SU-DHL-6 (cell line): ENCODE data around the gene SLC30A2.

Source experiments
- H2AFZ ChIP-seq: fragments of 200-600 bp; sonication (generic); 2 replicates; pipeline ENCODE4 v1.6.1; 2014; ENCODE audit warnings: low read depth, mild to moderate bottlenecking, moderate library complexity, mixed read lengths, antibody characterized with exemption, low read length; ENCODE audit not compliant: severe bottlenecking
- H3F3A ChIP-seq: fragments of 200-600 bp; shearing (Covaris generic); 2 replicates; pipeline ENCODE4 v1.6.0; 2016; ENCODE audit warnings: antibody characterized with exemption, mild to moderate bottlenecking; ENCODE audit not compliant: insufficient read depth
- H3K27ac ChIP-seq: fragments of 200-600 bp; sonication (generic); 2 replicates; pipeline ENCODE4 v1.5.1; 2016; ENCODE audit warnings: low read depth, mild to moderate bottlenecking, low read length, moderate library complexity, mixed read lengths
- H3K27me3 ChIP-seq: fragments of 200-600 bp; sonication (generic), shearing (Covaris generic); 2 replicates; pipeline ENCODE4 v1.6.0; 2014; ENCODE audit warnings: mild to moderate bottlenecking, low read length
- H3K36me3 ChIP-seq: fragments of 200-600 bp; sonication (generic); 2 replicates; pipeline ENCODE4 v1.6.1; 2014; ENCODE audit warnings: mild to moderate bottlenecking, low read length, mixed read lengths
- H3K4me2 ChIP-seq: fragments of 300-600, 200-600 bp; shearing (Covaris generic), sonication (generic); 2 replicates; pipeline ENCODE4 v1.6.0; 2014; ENCODE audit warnings: low read length, low read depth, mild to moderate bottlenecking; ENCODE audit not compliant: poor library complexity, severe bottlenecking
- H3K4me3 ChIP-seq: fragments of 200-600 bp; sonication (generic); 2 replicates; pipeline ENCODE4 v1.5.1; 2014; ENCODE audit warnings: antibody characterized with exemption, low read length, mild to moderate bottlenecking, mixed read lengths; ENCODE audit not compliant: insufficient read depth, poor library complexity, severe bottlenecking
- H3K79me2 ChIP-seq: fragments of 200-600 bp; sonication (generic); 2 replicates; pipeline ENCODE4 v1.6.1; 2014; ENCODE audit warnings: mild to moderate bottlenecking, low read length, moderate library complexity; ENCODE audit not compliant: insufficient read depth
- H3K9ac ChIP-seq: fragments of 200-600 bp; sonication (generic); 2 replicates; pipeline ENCODE4 v1.7.0; 2014; ENCODE audit warnings: mild to moderate bottlenecking, low read length
- H3K9me2 ChIP-seq: fragments of 200-600 bp; sonication (generic); replicated peaks from 2 replicates; pipeline ENCODE4 v1.6.1; 2014; ENCODE audit warnings: low read length; ENCODE audit not compliant: insufficient read depth
- H3K9me3 ChIP-seq: fragments of 200-600 bp; sonication (generic); 2 replicates; pipeline ENCODE4 v1.6.1; 2014; ENCODE audit warnings: low read length, mixed read lengths; ENCODE audit not compliant: insufficient read depth
- H4K20me1 ChIP-seq: fragments of 200-600 bp; sonication (generic); 2 replicates; pipeline ENCODE4 v1.6.1; 2014; ENCODE audit warnings: low read depth, mild to moderate bottlenecking, antibody characterized with exemption, low read length, moderate library complexity, mixed read lengths
- EZH2phosphoT487 ChIP-seq: fragments of 200-600 bp; sonication (generic), shearing (Covaris generic); conservative IDR thresholded peaks from 2 replicates; pipeline ENCODE4 v1.6.1; 2018; ENCODE audit warnings: mild to moderate bottlenecking, antibody characterized with exemption, low read length, moderate library complexity, mixed read lengths
- TF ChIP-seq, protein P1 (sequence below): fragments of 200-600 bp; sonication (generic); IDR thresholded peaks from one replicate; pipeline ENCODE4 v1.5.1; 2017; ENCODE audit warnings: antibody characterized with exemption, mild to moderate bottlenecking, low read length, moderate library complexity; ENCODE audit not compliant: insufficient read depth, poor library complexity, severe bottlenecking

Gene SLC30A2

GRCh38 chr1:26022404-26022779 lies 23.5 kb downstream of the SLC30A2 start:
- Histone ChIP-seq H3K79me2 (no peaks in the 10 kb centered on the region), H3K9ac (no peak overlapping the region), H3K4me2 (no peak overlapping the region), H3K27me3 (no peaks in the 10 kb centered on the region), H3K4me3 (no peak overlapping the region), H3K36me3 (no peaks in the 10 kb centered on the region), H3K27ac (no peak overlapping the region), H3F3A (no peaks in the 10 kb centered on the region), H3K9me2 (no peaks in the 10 kb centered on the region), H2AFZ (no peak overlapping the region), H4K20me1 (no peaks in the 10 kb centered on the region), H3K9me3 (no peaks in the 10 kb centered on the region)
- no peak for TF ChIP-seq EZH2phosphoT487
- TF ChIP-seq, protein P1, sequence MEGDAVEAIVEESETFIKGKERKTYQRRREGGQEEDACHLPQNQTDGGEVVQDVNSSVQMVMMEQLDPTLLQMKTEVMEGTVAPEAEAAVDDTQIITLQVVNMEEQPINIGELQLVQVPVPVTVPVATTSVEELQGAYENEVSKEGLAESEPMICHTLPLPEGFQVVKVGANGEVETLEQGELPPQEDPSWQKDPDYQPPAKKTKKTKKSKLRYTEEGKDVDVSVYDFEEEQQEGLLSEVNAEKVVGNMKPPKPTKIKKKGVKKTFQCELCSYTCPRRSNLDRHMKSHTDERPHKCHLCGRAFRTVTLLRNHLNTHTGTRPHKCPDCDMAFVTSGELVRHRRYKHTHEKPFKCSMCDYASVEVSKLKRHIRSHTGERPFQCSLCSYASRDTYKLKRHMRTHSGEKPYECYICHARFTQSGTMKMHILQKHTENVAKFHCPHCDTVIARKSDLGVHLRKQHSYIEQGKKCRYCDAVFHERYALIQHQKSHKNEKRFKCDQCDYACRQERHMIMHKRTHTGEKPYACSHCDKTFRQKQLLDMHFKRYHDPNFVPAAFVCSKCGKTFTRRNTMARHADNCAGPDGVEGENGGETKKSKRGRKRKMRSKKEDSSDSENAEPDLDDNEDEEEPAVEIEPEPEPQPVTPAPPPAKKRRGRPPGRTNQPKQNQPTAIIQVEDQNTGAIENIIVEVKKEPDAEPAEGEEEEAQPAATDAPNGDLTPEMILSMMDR = no peak

GRCh38 chr1:26021647-26022403 lies 24.1 kb downstream of the SLC30A2 start, which contains the start of gene EXTL1:
Gene EXTL1, plus strand, starts transcription at chr1:26021775. Its CDS starts 872 bp downstream, at chr1:26022647.
- Histone ChIP-seq H2AFZ (no peak within 1 kb of the TSS), H3K27me3 (no peaks in the 10 kb centered on the region), H4K20me1 (no peaks in the 10 kb centered on the region), H3K9me3 (no peaks in the 10 kb centered on the region), H3K9ac (no peak within 1 kb of the TSS), H3K4me2 (no peak within 1 kb of the TSS), H3K79me2 (no peaks in the 10 kb centered on the region), H3K36me3 (no peaks in the 10 kb centered on the region), H3K27ac (no peak within 1 kb of the TSS), H3K9me2 (no peaks in the 10 kb centered on the region), H3K4me3 (no peak within 1 kb of the TSS), H3F3A (no peaks in the 10 kb centered on the region)
- no peak for TF ChIP-seq EZH2phosphoT487
- TF ChIP-seq, protein P1 = no peak

- no peaks in the 10 kb centered on the region for H3K9me3 ChIP-seq
- H3K36me3 ChIP-seq = no peaks in the 10 kb centered on the region
- H3K27me3 ChIP-seq = no peaks in the 10 kb centered on the region
- H3K27ac ChIP-seq = no peak overlapping the region
- H3K9me2 ChIP-seq = no peaks in the 10 kb centered on the region
- no peaks in the 10 kb centered on the region for H3F3A ChIP-seq
- H3K4me2 ChIP-seq = no peak overlapping the region
- no peaks in the 10 kb centered on the region for H3K79me2 ChIP-seq
- no peak overlapping the region for H2AFZ ChIP-seq
- no peak overlapping the region for H3K4me3 ChIP-seq
- no peak overlapping the region for H3K9ac ChIP-seq
- H4K20me1 ChIP-seq = no peaks in the 10 kb centered on the region
- TF ChIP-seq, protein P1 = no peak
- no peak for TF ChIP-seq EZH2phosphoT487
These were observed 24.8 kb downstream of the SLC30A2 start for GRCh38 chr1:26020941-26021646.
